ENCODE measurements around the gene CELSR2.

CELSR2 gene

DNA sequence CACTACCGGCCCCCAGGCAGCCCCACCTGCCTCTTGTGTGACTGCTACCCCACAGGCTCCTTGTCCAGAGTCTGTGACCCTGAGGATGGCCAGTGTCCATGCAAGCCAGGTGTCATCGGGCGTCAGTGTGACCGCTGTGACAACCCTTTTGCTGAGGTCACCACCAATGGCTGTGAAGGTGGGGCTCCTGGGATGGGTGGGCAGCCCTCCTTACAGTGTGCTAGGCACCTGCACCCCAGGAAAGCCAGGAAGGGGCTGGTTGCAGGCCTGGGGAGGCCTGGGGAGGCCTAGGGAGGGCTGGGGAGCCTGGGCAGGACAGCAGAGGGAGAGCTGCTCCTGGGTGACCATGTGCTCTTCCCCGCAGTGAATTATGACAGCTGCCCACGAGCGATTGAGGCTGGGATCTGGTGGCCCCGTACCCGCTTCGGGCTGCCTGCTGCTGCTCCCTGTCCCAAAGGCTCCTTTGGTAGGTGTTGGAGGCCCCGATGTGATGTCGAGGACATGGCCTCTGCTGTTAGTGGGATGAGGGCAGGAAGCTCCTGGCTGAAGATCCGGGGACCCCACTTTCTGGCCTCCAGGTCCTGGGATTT, 16.5 kb downstream of the CELSR2 start:
- CTCF ChIA-PET, result interaction anchor here (1.2 to 8.2 kb wide), 4 partner anchors 17 to 267 kb away, joined by 4 to 76 read pairs (median 17); partner anchors contain the start of genes PSRC1 and SORT1
- POLR2A ChIA-PET, result no interaction called here
- no peak for TF ChIP-seq CTCF (IDR thresholded peaks at IDR 0.05; ENCODE audit: control extremely low read depth, extremely low read depth, low read depth, missing control alignments)
- no peak for DNase-seq (ENCODE audit: extremely low spot score)

DNA sequence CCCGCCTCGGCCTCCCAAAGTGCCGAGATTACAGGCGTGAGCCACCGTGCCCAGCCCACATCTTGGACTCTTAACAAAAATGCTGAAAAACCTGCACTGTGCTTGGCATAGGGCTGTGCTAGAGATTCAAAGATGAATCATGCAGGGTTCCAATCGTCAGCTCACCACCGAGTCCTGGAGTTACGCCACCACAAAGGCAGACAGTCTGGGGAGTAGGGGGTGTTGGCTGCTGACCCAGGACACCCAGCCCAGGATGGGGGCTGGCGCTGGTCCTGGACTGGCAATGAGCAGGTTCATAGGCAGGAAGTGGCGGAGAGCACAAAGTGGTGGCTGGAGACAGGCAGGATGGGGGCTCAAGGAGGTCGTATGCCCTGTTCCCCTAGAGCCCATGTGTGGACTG, 17.6 kb downstream of the CELSR2 start:
- ChIA-PET CTCF (interaction anchor here (0.9 to 8.2 kb wide), 3 partner anchors 10 to 266 kb away, joined by 3 to 76 read pairs (median 4); no protein-coding TSS in a partner anchor), POLR2A (no interaction called here)
- no peak for DNase-seq (ENCODE audit: extremely low spot score)
- TF ChIP-seq CTCF (IDR thresholded peaks at IDR 0.05; ENCODE audit: control extremely low read depth, extremely low read depth, low read depth, missing control alignments), result no peak

GRCh38 chr1:109267743-109268300, 18.5 kb downstream of the CELSR2 start:
- no peak for DNase-seq (ENCODE audit: extremely low spot score)
- TF ChIP-seq CTCF (IDR thresholded peaks at IDR 0.05; ENCODE audit: control extremely low read depth, extremely low read depth, low read depth, missing control alignments), result no peak
- CTCF ChIA-PET, result interaction anchor here (1.7 to 2.7 kb wide), 2 partner anchors 10 to 265 kb away, joined by 8 to 11 read pairs; no protein-coding TSS in a partner anchor
- POLR2A ChIA-PET, result no interaction called here

GRCh38 chr1:109268431-109269211, 19.3 kb downstream of the CELSR2 start:
- ChIA-PET POLR2A (interaction anchor here (0.5 kb wide), 1 partner anchor 168 kb away, joined by 4 read pairs; no protein-coding TSS in a partner anchor), CTCF (interaction anchor here (1.1 to 2.7 kb wide), 3 partner anchors 9 to 264 kb away, joined by 4 to 11 read pairs (median 8); no protein-coding TSS in a partner anchor)
- TF ChIP-seq CTCF (IDR thresholded peaks at IDR 0.05; ENCODE audit: control extremely low read depth, extremely low read depth, low read depth, missing control alignments), result no peak
- no peak for DNase-seq (ENCODE audit: extremely low spot score)

DNA sequence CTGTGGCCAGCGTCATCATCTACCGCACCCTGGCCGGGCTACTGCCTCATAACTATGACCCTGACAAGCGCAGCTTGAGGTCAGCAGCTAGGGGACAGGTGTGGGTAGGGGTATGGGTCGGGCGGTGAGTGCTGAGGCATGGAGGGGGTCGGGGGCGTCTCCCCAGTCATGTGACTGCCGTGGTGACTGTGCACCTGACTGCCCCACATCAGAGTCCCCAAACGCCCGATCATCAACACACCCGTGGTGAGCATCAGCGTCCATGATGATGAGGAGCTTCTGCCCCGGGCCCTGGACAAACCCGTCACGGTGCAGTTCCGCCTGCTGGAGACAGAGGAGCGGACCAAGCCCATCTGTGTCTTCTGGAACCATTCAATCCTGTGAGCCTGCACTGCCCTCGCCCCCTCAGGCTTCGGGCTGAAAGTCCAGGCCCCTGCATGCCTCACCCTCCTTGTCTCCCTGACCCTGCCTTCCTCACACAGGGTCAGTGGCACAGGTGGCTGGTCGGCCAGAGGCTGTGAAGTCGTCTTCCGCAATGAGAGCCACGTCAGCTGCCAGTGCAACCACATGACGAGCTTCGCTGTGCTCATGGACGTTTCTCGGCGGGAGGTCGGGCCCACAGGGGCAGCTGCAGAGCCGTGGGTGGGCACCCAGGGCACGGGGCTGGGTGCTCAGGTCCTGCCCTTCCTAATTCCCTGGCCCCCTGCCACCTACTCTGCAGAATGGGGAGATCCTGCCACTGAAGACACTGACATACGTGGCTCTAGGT, 20.1 kb downstream of the CELSR2 start:
- TF ChIP-seq CTCF (IDR thresholded peaks at IDR 0.05; ENCODE audit: control extremely low read depth, extremely low read depth, low read depth, missing control alignments), result no peak
- ChIA-PET CTCF (interaction anchor here (1.1 to 2.7 kb wide), 3 partner anchors 9 to 263 kb away, joined by 4 to 11 read pairs (median 8); no protein-coding TSS in a partner anchor), POLR2A (no interaction called here)
- DNase-seq (ENCODE audit: extremely low spot score), result no peak

All from GM10248 (cell line).